GM12878 (cell line): ENCODE data around the gene IRF1. TPM values are rescaled to one million over a fixed set of nuclear protein-coding genes. Genes with fewer than 3 reads are reported as not detected.
A peak's percentile ranks its signal among the peaks of the same experiment; 100 is the strongest.

Experiments
- BMI1 ChIP-seq: fragments of 450-650 bp; IDR thresholded peaks from 2 replicates; pipeline ENCODE4 v1.6.1; 2016; ENCODE audit warnings: mild to moderate bottlenecking, moderate library complexity, borderline replicate concordance
- CBFB ChIP-seq: IDR thresholded peaks from 2 replicates; pipeline ENCODE4 v1.6.1; 2016; ENCODE audit warnings: antibody characterized with exemption, low read depth
- DPF2 ChIP-seq: fragments of 450-650 bp; IDR thresholded peaks from 2 replicates; pipeline ENCODE4 v1.6.1; 2017; ENCODE audit warnings: mild to moderate bottlenecking
- EZH2 ChIP-seq: IDR thresholded peaks from 2 replicates; pipeline ENCODE4 v1.6.1; 2012; ENCODE audit warnings: low read depth, mild to moderate bottlenecking, control low read depth, inconsistent platforms, low read length, borderline replicate concordance; ENCODE audit not compliant: control insufficient read depth
- GATAD2B ChIP-seq: fragments of 450-650 bp; conservative IDR thresholded peaks from 2 replicates; pipeline ENCODE4 v1.6.1; 2017; ENCODE audit warnings: low read depth, mild to moderate bottlenecking, moderate library complexity
- KLF5 ChIP-seq: fragments of 450-650 bp; IDR thresholded peaks from 2 replicates; pipeline ENCODE4 v1.6.1; 2014; ENCODE audit warnings: mild to moderate bottlenecking; ENCODE audit not compliant: partially characterized antibody
- MYB ChIP-seq: fragments of 150-350 bp; IDR thresholded peaks from 2 replicates; pipeline ENCODE4 v1.6.1; 2014; ENCODE audit warnings: mild to moderate bottlenecking, low read depth, low read length, borderline replicate concordance
- NR2F1 ChIP-seq: fragments of 450-650 bp; conservative IDR thresholded peaks from 2 replicates; pipeline ENCODE4 v1.6.1; 2017; ENCODE audit warnings: mild to moderate bottlenecking
- PML ChIP-seq: IDR thresholded peaks from 2 replicates; pipeline ENCODE4 v1.6.1; 2012; ENCODE audit warnings: low read length, inconsistent platforms
- SMAD5 ChIP-seq: IDR thresholded peaks from 2 replicates; pipeline ENCODE4 v1.6.1; 2016; ENCODE audit warnings: antibody characterized with exemption, low read depth
- TCF7 ChIP-seq: IDR thresholded peaks from 2 replicates; pipeline ENCODE4 v1.6.1; 2014; ENCODE audit warnings: antibody characterized with exemption, borderline replicate concordance
- ZNF207 ChIP-seq: fragments of 450-650 bp; IDR thresholded peaks from 2 replicates; pipeline ENCODE4 v1.6.1; 2014; ENCODE audit warnings: antibody characterized with exemption, mild to moderate bottlenecking, borderline replicate concordance
- ZNF24 ChIP-seq: fragments of 450-650 bp; IDR thresholded peaks from 2 replicates; pipeline ENCODE4 v1.6.1; 2017; ENCODE audit warnings: antibody characterized with exemption, mild to moderate bottlenecking
- ZNF274 ChIP-seq: IDR thresholded peaks from one replicate; pipeline ENCODE4 v1.8.0; 2011; ENCODE audit not compliant: insufficient read length, insufficient read depth
- polyA plus RNA-seq, 11 experiments: library from polyadenylated mRNA; depleted of rRNA in 4 of 11; unstranded in 6 of 11; stranded (reverse) in 5 of 11; fragments of >200 nt; fragmentation: Nextera tagmentation in 4 of 11; fragmentation: Illumina TruSeq in 1 of 11; extraction: Ambion mirVana in 4 of 11; extraction: Trizol in 1 of 11; gene quantifications; 1 replicate in 1 of 11; 2 replicates in 10 of 11; pipeline versions ENCODE4 v1.2.1 to v1.2.3, GENCODE V29; 2011 to 2016; ENCODE audit warnings: inconsistent platforms in 2 of 11, missing spikeins in 2 of 11, low read depth in 1 of 11
- total RNA-seq, 4 experiments: library from RNA; depleted of rRNA in 3 of 4; stranded (reverse); fragments of >200 nt in 3 of 4; fragmentation: Illumina TruSeq in 1 of 4; extraction: Trizol in 1 of 4; gene quantifications; 2 replicates each; pipeline versions ENCODE4 v1.2.1 to v1.2.3, GENCODE V29; 2013 to 2021
- TF ChIP-seq, protein P1 (sequence below): fragments of 450-650 bp; IDR thresholded peaks from 2 replicates; pipeline ENCODE4 v1.6.1; 2017; ENCODE audit warnings: mild to moderate bottlenecking, moderate library complexity
- TF ChIP-seq, protein P2 (sequence below): fragments of 450-650 bp; formaldehyde crosslinking; IDR thresholded peaks from 2 replicates; pipeline ENCODE4 v1.5.0; 2022; ENCODE audit warnings: mild to moderate bottlenecking, missing genetic modification characterization
- TF ChIP-seq, protein P3 (sequence below), 3 experiments: IDR thresholded peaks in 2 of 3; conservative IDR thresholded peaks in 1 of 3; 2 replicates each; pipeline ENCODE4 v1.5.1; 2011; ENCODE audit warnings: low read depth in 3 of 3, low read length in 3 of 3, mild to moderate bottlenecking in 3 of 3, control low read depth in 2 of 3, moderate library complexity in 2 of 3, inconsistent platforms in 1 of 3, mixed read lengths in 1 of 3; ENCODE audit not compliant: control insufficient read depth in 2 of 3, insufficient read depth in 1 of 3; ENCODE audit errors: extremely low read depth in 1 of 3

IRF1 gene
- total and polyA plus RNA-seq, 10 of the 15 experiments (the other 5 are each of a cell fraction or from before 2014, with no cell fraction given): 6.9 to 68.0 (median 49.6) TPM

DNA sequence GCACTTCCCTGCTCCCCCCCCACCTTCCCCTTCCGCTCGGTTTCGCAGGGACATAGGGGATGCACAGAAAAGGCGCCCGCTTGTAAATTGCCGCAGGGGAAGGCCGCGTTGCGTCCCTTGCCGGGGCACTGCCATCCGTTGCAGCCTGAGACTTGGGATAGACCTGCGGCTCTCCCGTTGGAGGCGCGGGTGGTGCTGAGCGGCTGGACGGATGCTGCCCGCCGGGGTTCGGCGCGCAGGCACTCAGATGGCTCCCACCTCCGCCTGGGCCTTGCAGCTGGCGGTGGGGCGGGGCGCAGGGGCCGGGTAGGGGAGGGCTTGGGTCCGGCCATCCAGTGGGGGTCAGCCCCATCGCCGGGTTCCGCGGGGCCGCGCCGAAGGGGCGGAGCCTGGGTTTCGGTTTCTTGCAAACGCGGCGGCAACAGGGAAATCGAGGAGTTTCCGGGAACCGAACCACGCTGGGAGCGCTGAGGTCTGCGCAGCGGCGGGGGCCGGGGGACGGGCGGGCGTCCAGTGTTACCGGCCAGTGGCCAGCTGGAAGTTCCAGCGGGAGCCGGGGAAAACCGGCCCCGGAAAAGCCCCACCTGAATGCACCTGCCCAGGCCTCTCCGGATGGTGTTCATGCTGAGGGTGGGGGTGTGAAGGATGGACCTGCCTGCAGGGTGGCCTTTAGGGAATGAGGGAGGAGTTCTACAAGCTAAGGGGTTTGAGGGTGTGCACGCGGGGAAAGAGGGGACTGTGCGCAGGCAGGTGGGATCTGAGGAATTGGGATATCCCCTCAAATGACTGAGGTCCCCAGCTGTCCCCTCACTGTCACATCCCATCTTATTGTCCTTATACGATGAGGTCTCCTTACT, 6.3 kb upstream of the IRF1 start (continued):
- TF ChIP-seq, protein P1, sequence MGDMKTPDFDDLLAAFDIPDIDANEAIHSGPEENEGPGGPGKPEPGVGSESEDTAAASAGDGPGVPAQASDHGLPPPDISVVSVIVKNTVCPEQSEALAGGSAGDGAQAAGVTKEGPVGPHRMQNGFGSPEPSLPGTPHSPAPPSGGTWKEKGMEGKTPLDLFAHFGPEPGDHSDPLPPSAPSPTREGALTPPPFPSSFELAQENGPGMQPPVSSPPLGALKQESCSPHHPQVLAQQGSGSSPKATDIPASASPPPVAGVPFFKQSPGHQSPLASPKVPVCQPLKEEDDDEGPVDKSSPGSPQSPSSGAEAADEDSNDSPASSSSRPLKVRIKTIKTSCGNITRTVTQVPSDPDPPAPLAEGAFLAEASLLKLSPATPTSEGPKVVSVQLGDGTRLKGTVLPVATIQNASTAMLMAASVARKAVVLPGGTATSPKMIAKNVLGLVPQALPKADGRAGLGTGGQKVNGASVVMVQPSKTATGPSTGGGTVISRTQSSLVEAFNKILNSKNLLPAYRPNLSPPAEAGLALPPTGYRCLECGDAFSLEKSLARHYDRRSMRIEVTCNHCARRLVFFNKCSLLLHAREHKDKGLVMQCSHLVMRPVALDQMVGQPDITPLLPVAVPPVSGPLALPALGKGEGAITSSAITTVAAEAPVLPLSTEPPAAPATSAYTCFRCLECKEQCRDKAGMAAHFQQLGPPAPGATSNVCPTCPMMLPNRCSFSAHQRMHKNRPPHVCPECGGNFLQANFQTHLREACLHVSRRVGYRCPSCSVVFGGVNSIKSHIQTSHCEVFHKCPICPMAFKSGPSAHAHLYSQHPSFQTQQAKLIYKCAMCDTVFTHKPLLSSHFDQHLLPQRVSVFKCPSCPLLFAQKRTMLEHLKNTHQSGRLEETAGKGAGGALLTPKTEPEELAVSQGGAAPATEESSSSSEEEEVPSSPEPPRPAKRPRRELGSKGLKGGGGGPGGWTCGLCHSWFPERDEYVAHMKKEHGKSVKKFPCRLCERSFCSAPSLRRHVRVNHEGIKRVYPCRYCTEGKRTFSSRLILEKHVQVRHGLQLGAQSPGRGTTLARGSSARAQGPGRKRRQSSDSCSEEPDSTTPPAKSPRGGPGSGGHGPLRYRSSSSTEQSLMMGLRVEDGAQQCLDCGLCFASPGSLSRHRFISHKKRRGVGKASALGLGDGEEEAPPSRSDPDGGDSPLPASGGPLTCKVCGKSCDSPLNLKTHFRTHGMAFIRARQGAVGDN: peak; percentile 21; the same call in 1 of the 2 replicates
- no peak for TF ChIP-seq PML
- TF ChIP-seq EZH2: no peak
- no peak for TF ChIP-seq ZNF274
- peak; percentile 86 for TF ChIP-seq DPF2
- no peak for TF ChIP-seq MYB
- peak; percentile 61; the same call in 1 of the 2 replicates for TF ChIP-seq ZNF207
- TF ChIP-seq, protein P2, sequence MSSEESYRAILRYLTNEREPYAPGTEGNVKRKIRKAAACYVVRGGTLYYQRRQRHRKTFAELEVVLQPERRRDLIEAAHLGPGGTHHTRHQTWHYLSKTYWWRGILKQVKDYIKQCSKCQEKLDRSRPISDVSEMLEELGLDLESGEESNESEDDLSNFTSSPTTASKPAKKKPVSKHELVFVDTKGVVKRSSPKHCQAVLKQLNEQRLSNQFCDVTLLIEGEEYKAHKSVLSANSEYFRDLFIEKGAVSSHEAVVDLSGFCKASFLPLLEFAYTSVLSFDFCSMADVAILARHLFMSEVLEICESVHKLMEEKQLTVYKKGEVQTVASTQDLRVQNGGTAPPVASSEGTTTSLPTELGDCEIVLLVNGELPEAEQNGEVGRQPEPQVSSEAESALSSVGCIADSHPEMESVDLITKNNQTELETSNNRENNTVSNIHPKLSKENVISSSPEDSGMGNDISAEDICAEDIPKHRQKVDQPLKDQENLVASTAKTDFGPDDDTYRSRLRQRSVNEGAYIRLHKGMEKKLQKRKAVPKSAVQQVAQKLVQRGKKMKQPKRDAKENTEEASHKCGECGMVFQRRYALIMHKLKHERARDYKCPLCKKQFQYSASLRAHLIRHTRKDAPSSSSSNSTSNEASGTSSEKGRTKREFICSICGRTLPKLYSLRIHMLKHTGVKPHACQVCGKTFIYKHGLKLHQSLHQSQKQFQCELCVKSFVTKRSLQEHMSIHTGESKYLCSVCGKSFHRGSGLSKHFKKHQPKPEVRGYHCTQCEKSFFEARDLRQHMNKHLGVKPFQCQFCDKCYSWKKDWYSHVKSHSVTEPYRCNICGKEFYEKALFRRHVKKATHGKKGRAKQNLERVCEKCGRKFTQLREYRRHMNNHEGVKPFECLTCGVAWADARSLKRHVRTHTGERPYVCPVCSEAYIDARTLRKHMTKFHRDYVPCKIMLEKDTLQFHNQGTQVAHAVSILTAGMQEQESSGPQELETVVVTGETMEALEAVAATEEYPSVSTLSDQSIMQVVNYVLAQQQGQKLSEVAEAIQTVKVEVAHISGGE (CRISPR knock-in tag): no peak
- no peak; the same call in 1 of the 2 replicates for TF ChIP-seq GATAD2B
- TF ChIP-seq NR2F1: 0 out of 2 replicates have a peak, but pooled peaks have one; percentile 36
- TF ChIP-seq TCF7: no peak
- TF ChIP-seq CBFB: 0 out of 2 replicates have a peak, but pooled peaks have one; percentile 39
- TF ChIP-seq, protein P3, sequence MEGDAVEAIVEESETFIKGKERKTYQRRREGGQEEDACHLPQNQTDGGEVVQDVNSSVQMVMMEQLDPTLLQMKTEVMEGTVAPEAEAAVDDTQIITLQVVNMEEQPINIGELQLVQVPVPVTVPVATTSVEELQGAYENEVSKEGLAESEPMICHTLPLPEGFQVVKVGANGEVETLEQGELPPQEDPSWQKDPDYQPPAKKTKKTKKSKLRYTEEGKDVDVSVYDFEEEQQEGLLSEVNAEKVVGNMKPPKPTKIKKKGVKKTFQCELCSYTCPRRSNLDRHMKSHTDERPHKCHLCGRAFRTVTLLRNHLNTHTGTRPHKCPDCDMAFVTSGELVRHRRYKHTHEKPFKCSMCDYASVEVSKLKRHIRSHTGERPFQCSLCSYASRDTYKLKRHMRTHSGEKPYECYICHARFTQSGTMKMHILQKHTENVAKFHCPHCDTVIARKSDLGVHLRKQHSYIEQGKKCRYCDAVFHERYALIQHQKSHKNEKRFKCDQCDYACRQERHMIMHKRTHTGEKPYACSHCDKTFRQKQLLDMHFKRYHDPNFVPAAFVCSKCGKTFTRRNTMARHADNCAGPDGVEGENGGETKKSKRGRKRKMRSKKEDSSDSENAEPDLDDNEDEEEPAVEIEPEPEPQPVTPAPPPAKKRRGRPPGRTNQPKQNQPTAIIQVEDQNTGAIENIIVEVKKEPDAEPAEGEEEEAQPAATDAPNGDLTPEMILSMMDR (IDR thresholded peaks at IDR 0.05 in 2 of 3, conservative IDR thresholded peaks at IDR 0.05 in 1 of 3; ENCODE audit: control insufficient read depth in 2 of 3, extremely low read depth in 1 of 3, insufficient read depth in 1 of 3, low read depth in 3 of 3, low read length in 3 of 3): no peak
- TF ChIP-seq BMI1: no peak
- no peak for TF ChIP-seq ZNF24
- TF ChIP-seq SMAD5: peak; percentile 44; the same call in 1 of the 2 replicates
- TF ChIP-seq KLF5: peak; percentile 48
